Activated naive CD8-positive, alpha-beta T cell treated with anti-CD3 and anti-CD28 coated beads, Interleukin-2, amount 10 ng/mL, durations not matched to agents 7 days and 5 days (primary cell): ENCODE data around the gene ZNF628. TPM values are rescaled to one million over a fixed set of nuclear protein-coding genes. Genes with fewer than 3 reads are reported as not detected.

Experiments used
- ATAC-seq: fragments of 150-1000 bp; cut with Tn5 transposase; one replicate; pipeline ENCODE4 v1.10.0; 2021; ENCODE audit warnings: low read depth, moderate library complexity
- POLR2A ChIA-PET: fragments of 350-600 bp; sonication (Branson Sonifier 250); formaldehyde crosslinking; loops from one replicate; lab custom pipeline; 2021; ENCODE audit warnings: antibody characterized with exemption; lab: Charles Lee
- DNase-seq: peaks from one replicate; pipeline ENCODE4 v3.0.0; 2021
- H3K27ac Mint-ChIP-seq: one replicate; pipeline ENCODE4 v1.8.0; 2022; ENCODE audit warnings: mild to moderate bottlenecking, mixed read lengths
- H3K27me3 Mint-ChIP-seq: one replicate; pipeline ENCODE4 v1.8.0; 2022; ENCODE audit warnings: mild to moderate bottlenecking, moderate library complexity, mixed read lengths
- H3K36me3 Mint-ChIP-seq: one replicate; pipeline ENCODE4 v1.8.0; 2021; ENCODE audit warnings: mild to moderate bottlenecking, mixed read lengths
- H3K4me1 Mint-ChIP-seq: one replicate; pipeline ENCODE4 v1.8.0; 2021; ENCODE audit warnings: mixed read lengths
- H3K4me3 Mint-ChIP-seq: one replicate; pipeline ENCODE4 v1.8.0; 2022; ENCODE audit warnings: mild to moderate bottlenecking, moderate library complexity, mixed read lengths
- H3K9me3 Mint-ChIP-seq: one replicate; pipeline ENCODE4 v1.8.0; 2021; ENCODE audit warnings: mixed read lengths
- total RNA-seq, 2 experiments: library from RNA; stranded (reverse); gene quantifications; one replicate each; pipeline ENCODE4 v1.2.3, GENCODE V29; 2021

ZNF628 gene
- total RNA-seq, 2 experiments from 2014 or later = 9.4 to 11.5 TPM

DNA sequence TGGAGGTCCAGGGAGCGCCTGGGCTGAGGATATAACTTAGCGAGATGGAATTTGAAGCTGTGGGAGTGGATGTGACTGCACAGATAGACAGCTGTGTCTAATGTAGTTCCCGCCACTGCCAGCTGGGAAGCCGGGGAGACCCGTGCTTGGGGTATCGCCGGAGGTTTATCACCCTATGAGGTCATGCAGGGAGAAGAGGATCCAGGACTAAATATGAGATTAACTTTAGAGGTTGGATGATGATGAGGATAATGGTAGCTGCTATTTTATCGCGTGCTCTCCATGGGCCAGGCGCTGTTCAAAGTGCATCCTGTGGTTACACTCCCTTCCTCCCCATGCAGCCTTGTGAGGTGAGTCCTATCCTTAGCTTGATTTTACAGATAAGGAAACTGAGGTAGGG is 31.7 kb downstream of the ZNF628 start:
- H3K27me3 Mint-ChIP-seq = peaks cover 12% of the 10 kb centered on the region
- ATAC-seq = no peak
- no peak overlapping the region for H3K27ac Mint-ChIP-seq
- peaks cover 5% of the 10 kb centered on the region for H3K36me3 Mint-ChIP-seq
- H3K4me3 Mint-ChIP-seq = no peak overlapping the region
- no peak for DNase-seq
- POLR2A ChIA-PET = no interaction called here
- H3K4me1 Mint-ChIP-seq = peaks cover 7% of the 10 kb centered on the region
- peaks cover 2% of the 10 kb centered on the region for H3K9me3 Mint-ChIP-seq

DNA sequence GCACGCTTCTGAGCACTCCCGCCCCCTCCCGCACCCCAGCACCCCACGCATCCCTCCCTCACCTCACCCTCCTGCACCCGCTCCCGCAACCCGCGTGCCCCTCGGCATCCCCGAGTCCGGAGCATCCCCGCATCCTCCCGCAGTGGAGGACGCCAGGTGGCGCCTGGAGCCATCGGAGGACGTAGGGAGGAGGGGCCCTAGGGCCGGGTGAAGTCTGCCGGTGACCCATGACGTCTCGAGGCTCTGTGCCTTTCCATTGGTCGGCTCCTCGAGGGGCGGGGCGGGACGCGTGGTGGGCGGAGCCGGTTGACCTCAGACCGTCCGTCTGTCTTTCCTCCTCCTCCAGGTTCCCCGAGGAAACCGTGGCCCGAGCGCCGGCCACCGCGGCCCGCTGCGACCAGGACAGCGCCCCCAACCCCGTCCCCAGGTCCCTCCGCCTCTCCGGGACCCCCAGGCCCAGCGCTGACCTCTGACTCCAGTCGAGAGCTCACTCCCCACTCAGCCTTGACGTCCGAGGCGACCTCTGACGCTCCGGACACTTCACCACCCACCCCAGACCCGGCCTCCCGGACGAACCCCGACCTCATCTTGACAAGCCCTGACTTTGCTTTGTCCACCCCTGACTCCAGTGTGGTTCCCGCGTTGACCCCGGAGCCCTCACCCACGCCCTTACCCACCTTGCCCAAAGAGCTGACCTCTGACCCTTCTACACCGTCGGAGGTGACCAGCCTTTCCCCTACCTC is 40.6 kb downstream of the ZNF628 start:
- ATAC-seq = peak; percentile 97
- H3K27me3 Mint-ChIP-seq = peaks cover 9% of the 10 kb centered on the region
- H3K36me3 Mint-ChIP-seq = no peaks in the 10 kb centered on the region
- peak overlapping the region; percentile 81 for H3K27ac Mint-ChIP-seq
- H3K4me3 Mint-ChIP-seq = peak overlapping the region; percentile 82
- POLR2A ChIA-PET = interaction anchor here (0.7 to 1.0 kb wide), 2 partner anchors 82 to 89 kb away, joined by 3 to 4 read pairs; partner anchors contain the start of gene FIZ1
- H3K4me1 Mint-ChIP-seq = peaks cover 3% of the 10 kb centered on the region
- no peaks in the 10 kb centered on the region for H3K9me3 Mint-ChIP-seq
- DNase-seq = peak; percentile 92

DNA sequence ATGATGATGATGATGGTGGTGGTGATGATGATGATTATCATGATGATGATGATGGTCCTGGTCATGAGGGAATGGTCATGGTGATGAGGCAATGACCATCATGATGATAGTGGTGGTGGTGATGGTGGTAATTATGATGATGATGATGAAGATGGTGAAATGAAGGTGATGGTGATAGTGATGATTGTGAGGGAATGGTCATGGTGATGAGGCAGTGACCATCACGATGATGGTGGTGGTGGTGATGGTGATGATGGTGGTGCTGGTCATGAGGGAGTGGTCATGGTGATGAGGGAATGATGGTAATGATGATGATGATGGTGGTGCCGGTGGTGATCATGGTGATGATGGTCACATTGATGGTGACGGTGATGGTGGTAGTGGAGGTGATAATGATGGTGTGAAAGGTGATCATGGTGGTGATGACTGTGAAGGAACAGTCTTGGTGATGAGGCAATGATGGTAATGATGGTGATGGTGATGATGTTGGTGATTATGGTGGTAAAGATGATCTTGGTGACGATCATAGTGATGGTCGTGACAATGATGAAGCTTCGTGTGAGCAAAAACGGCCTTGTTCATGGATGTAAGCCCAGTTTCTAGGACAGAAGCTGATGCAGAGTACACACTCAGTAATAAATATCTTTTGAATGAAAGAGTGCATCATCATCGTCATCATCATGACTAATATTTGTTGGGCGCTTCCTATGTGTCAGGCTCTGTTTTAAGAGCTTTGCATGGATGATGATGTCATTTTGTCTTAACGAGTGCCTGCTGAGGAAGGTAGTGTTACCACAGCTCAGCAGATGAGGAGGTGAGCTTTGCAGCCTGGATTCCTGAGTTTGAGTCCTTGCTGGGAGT is 43.3 kb downstream of the ZNF628 start:
- POLR2A ChIA-PET = interaction anchor here (0.7 kb wide), 1 partner anchor 86 kb away, joined by 3 read pairs; the partner anchor contains the start of gene ZNF865
- H3K4me1 Mint-ChIP-seq = peaks cover 3% of the 10 kb centered on the region
- DNase-seq = no peak
- no peaks in the 10 kb centered on the region for H3K36me3 Mint-ChIP-seq
- H3K27ac Mint-ChIP-seq = no peak overlapping the region
- no peak for ATAC-seq
- H3K27me3 Mint-ChIP-seq = peaks cover 4% of the 10 kb centered on the region
- H3K4me3 Mint-ChIP-seq = no peak overlapping the region
- H3K9me3 Mint-ChIP-seq = no peaks in the 10 kb centered on the region

DNA sequence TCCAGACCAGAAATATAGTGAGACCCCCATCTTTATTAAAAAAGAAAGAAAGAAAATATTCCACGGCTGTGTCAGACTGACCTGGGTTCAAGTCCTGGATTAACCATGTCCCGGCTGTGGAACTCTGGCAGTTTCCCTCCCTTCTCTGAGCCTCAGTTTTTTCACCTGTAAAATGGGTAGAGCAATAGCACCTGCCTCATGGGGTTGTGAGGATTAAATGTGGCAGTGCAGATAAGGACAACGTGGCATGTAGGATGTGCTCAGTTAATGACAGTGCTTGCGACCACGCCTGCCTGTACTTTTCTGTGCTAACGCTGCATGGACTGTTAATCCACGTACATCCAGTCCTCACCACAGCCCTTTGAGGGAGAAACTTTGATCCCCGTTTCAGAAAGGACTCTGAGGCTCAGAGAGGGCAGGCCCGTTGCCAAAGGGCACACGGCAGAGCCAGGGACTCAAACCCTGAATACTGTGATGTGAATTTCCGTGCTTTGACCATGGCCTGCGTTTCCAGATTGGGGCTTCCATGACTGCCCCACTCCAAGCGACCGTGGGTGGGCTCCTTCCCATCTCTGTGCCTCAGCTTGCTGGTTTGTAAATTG is 44.4 kb downstream of the ZNF628 start:
- Mint-ChIP-seq H3K4me3 (no peak overlapping the region), H3K27ac (no peak overlapping the region), H3K36me3 (no peaks in the 10 kb centered on the region), H3K9me3 (no peaks in the 10 kb centered on the region), H3K4me1 (peaks cover 3% of the 10 kb centered on the region), H3K27me3 (peaks cover 4% of the 10 kb centered on the region)
- no peak for ATAC-seq
- DNase-seq = no peak
- POLR2A ChIA-PET = no interaction called here

DNA sequence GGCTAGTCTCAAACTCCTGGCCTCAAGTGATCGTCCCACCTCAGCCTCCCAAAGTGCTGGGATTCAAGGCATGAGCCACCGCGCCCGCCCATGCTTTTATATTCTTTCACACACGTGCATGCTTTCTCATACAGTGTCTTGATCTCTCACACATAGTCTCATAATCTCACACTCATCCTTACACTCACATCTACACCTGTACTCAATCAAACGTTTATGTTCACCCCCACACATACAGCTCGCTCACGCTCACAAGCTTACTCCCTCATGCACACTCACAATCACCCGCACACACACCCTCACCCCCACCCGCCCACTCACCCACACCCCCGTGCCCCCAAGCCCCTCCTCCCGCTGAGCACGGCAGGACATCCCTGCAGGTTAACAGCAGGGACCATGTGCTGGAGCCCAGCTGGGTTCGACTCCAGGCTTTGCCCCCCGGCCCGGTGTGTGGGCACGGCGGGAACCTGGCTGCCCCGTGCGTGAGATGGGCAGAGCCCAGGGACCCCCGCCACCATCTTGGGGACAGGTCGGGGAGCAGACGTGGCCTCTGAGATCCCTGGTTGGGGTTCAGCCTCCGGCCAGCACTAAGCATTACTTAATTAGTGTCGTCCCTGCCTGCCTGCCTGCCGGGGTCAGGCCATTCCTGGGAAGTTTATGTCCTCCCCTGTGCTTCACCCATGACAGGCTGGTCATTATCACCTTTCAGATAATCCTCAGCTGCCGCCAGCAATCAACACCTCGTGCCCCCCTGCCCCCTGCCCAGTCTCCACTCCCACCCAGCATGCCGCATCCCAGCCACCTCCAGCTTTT is 49.1 kb downstream of the ZNF628 start:
- Mint-ChIP-seq H3K27me3 (peaks cover 4% of the 10 kb centered on the region), H3K9me3 (no peaks in the 10 kb centered on the region), H3K4me3 (no peak overlapping the region), H3K36me3 (no peaks in the 10 kb centered on the region), H3K27ac (no peak overlapping the region), H3K4me1 (no peaks in the 10 kb centered on the region)
- ATAC-seq = no peak
- DNase-seq = no peak
- POLR2A ChIA-PET = no interaction called here

DNA sequence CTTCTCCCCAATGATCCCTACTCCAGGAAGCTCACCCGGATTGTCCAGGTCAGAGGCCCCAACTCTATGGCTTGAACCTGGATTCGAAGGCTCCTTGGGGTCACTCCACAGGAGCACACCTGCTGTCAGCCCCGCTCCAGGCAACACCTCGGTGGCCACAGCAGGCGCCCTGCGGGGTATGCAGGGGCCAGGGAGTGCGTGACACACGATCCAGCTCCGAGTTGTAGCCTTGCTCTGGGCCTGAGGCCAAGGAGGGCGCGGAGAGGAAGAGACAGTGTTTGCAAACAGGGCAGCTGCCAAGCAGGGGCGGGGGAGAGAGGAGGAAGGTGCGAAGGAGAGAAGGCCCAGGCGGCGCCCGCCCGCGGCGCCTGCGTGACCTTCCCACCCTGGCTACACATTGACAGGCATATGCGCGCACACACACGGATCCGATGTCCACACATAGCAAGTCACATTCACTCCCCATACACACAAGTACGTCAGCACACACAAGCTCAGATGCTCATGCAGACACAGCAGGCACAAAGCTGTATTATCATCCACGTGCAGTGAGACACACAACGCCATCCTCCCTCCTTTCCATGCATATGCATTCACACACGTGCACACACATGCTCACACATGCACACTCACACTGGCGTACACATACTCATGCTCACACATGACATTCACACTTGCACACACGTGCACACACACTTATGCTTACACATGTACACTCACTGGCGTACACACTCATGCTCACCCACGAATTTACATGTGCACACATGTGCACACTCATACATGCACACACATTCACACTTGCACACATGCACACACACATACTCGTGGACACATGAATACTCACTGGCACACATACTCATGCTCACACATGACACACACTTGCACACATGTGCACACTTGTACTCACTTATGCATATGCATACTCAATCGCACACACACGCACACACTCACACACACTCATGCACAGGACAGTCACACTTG is 50.1 kb downstream of the ZNF628 start:
- ATAC-seq (no peak), DNase-seq (no peak)
- Mint-ChIP-seq H3K4me1 (no peaks in the 10 kb centered on the region), H3K4me3 (no peak overlapping the region), H3K27me3 (peaks cover 4% of the 10 kb centered on the region), H3K9me3 (no peaks in the 10 kb centered on the region), H3K27ac (no peak overlapping the region), H3K36me3 (no peaks in the 10 kb centered on the region)
- POLR2A ChIA-PET = no interaction called here

DNA sequence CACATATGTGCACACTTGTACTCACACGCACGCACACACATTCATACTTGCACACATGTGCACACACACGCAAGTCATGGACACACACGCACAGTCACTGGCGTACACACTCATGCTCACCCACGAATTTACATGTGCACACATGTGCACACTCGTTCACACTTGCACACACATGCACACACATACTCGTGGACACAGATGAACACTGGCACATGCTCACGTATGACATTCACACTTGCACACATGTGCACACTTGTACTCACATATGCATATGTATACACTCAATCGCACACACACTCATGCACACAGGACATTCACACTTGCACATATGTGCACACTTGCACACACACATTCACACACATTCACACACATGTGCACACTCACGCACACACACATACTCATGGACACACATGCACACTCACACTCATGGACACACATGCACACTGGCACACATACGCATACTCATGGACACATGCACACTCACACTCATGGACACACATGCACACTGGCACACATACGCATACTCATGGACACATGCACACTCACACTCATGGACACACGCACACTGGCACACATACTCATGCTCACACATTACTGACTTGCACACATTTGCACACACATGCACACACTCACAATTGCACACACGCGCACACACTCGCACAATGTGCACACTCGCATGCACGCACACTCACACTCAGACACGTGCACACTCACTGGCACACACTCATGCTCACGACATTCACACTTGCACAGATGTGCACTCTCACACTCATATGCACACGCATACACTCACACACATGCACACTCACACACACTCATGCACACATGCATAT is 51.0 kb downstream of the ZNF628 start:
- H3K27me3 Mint-ChIP-seq = peaks cover 4% of the 10 kb centered on the region
- DNase-seq (no peak), ATAC-seq (no peak)
- H3K9me3 Mint-ChIP-seq = no peaks in the 10 kb centered on the region
- POLR2A ChIA-PET = no interaction called here
- H3K36me3 Mint-ChIP-seq = no peaks in the 10 kb centered on the region
- H3K27ac Mint-ChIP-seq = no peak overlapping the region
- H3K4me3 Mint-ChIP-seq = no peak overlapping the region
- no peaks in the 10 kb centered on the region for H3K4me1 Mint-ChIP-seq

DNA sequence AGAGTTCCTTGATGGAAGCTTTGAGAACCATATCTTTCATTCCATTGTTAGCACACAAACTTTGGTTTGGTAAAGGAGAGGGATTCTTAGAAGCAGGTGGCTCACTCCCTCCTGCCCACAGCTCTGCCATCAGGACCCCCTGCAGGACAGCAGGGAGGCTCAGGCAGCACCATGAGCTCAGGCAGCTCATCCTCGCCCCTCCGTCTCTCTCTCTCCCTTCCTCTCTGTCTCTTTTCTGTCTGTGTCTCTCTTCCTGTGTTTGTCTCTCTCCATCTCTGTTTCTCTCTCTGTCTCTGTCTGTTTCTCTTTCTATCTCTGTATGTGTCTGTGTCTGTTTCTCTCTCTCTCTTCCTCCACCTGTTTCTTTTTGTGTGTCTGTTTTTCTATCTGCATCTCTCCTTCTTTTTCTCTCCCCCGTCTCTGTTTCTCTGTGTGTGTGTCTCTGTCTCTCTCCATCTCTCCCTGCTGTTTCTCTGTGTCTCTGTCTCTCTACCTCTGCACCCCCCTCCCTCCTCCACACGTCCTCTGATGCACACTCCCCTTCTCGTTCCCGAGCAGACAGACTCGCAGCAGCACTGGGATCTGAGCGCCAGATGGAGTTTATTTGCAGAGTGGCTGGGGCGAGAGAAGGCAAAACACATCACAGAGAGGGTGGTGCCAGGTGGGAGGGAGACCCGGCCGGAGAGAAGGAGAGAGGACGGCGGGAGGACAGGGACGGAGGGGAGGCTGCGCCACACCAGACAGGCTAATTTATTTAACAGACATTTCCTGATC is 51.8 kb downstream of the ZNF628 start:
- Mint-ChIP-seq H3K27ac (no peak overlapping the region), H3K36me3 (no peaks in the 10 kb centered on the region), H3K9me3 (no peaks in the 10 kb centered on the region), H3K4me3 (no peak overlapping the region), H3K27me3 (peaks cover 4% of the 10 kb centered on the region), H3K4me1 (no peaks in the 10 kb centered on the region)
- ATAC-seq = no peak
- POLR2A ChIA-PET = no interaction called here
- no peak for DNase-seq

DNA sequence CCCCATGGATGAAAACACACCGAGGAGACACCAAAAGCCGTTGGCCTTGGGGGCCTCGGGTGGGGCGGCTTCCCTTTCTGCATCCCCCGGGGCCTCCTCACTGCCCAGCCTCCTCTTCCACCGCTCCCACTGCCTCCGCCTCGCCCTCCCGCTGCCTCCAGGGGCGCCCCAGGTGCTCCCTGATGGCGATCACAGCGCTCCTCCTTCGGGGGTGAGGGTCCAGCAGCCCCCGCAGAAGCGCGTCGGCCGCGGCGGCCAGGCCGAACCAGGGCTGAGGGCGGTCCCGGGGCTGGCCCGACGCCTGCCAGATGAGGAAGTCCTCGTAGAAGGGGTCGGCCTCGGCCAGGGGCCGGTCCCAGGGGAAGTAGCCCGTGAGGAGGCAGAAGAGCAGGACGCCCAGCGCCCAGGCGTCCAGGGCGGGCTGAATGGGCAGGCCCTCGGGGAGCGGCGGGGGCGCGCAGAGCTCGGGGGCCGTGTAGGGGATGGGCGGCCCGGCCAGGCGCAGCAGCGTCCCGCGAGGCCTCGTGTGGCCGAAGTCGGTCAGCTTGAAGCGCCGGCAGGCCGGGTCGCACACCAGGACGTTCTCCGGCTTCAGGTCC is 53.3 kb downstream of the ZNF628 start:
- Mint-ChIP-seq H3K9me3 (no peaks in the 10 kb centered on the region), H3K36me3 (no peaks in the 10 kb centered on the region), H3K4me1 (no peaks in the 10 kb centered on the region), H3K27me3 (no peaks in the 10 kb centered on the region), H3K27ac (no peak overlapping the region), H3K4me3 (no peak overlapping the region)
- ATAC-seq (no peak), DNase-seq (no peak)
- POLR2A ChIA-PET = no interaction called here

DNA sequence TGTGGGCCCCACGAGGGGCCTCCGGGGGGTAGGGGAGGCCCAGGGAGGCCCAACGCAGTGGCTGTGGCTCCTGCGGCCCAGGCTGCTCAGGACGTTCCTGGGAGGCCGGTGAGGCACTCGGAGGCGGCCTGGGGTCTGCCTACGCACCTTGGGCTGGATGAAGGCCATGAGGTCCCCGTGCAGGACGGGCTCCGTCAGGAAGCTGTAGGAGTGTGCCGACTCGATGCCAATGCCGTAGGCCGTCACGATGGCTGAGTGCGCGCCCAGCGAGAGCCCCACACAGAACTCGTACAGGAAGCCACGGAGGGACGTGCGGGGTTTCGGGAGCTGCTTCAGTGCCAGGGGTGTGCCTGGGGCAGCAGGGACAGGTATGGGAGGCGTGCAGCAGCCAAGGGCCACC is 54.6 kb downstream of the ZNF628 start:
- Mint-ChIP-seq H3K9me3 (no peaks in the 10 kb centered on the region), H3K27ac (no peak overlapping the region), H3K4me3 (no peak overlapping the region), H3K27me3 (no peaks in the 10 kb centered on the region), H3K4me1 (no peaks in the 10 kb centered on the region), H3K36me3 (no peaks in the 10 kb centered on the region)
- POLR2A ChIA-PET = no interaction called here
- ATAC-seq = no peak
- DNase-seq = no peak
